H9 (cell line): Measurements from ENCODE around the gene PIP5KL1. TPM values are rescaled to one million over a fixed set of nuclear protein-coding genes. Genes with fewer than 3 reads are reported as not detected.

Source experiments
- DNase-seq: peaks from one replicate; pipeline ENCODE4 v3.0.0-alpha.2; 2017
- H2AFZ ChIP-seq: one replicate; pipeline ENCODE4 v1.6.1; 2013; ENCODE audit warnings: mild to moderate bottlenecking, low read length, control low read depth, moderate library complexity
- H2AK5ac ChIP-seq: 2 replicates; pipeline ENCODE4 v1.6.1; 2013; ENCODE audit warnings: low read length, control low read depth, mixed read lengths; ENCODE audit not compliant: insufficient read length
- H2BK120ac ChIP-seq: one replicate; pipeline ENCODE4 v1.6.1; 2013; ENCODE audit warnings: low read depth, mild to moderate bottlenecking, low read length, control low read depth, inconsistent platforms; ENCODE audit not compliant: poor library complexity, severe bottlenecking
- H2BK12ac ChIP-seq: 2 replicates; pipeline ENCODE4 v1.6.1; 2013; ENCODE audit warnings: low read length, control low read depth, mixed read lengths, low read depth; ENCODE audit not compliant: insufficient read length
- H2BK15ac ChIP-seq: 2 replicates; pipeline ENCODE4 v1.6.1; 2013; ENCODE audit warnings: low read depth, low read length, control low read depth
- H2BK20ac ChIP-seq: one replicate; pipeline ENCODE4 v1.6.1; 2013; ENCODE audit warnings: low read depth, mild to moderate bottlenecking, low read length, control low read depth, inconsistent platforms; ENCODE audit not compliant: poor library complexity, severe bottlenecking
- H2BK5ac ChIP-seq: 2 replicates; pipeline ENCODE4 v1.6.1; 2013; ENCODE audit warnings: low read length, control low read depth, mixed read lengths; ENCODE audit not compliant: insufficient read length
- H3K14ac ChIP-seq: 2 replicates; pipeline ENCODE4 v1.6.1; 2013; ENCODE audit warnings: low read length, control low read depth; ENCODE audit not compliant: insufficient read depth
- H3K18ac ChIP-seq: 2 replicates; pipeline ENCODE4 v1.6.1; 2013; ENCODE audit warnings: low read depth, mild to moderate bottlenecking, mixed read lengths, low read length, control low read depth; ENCODE audit not compliant: insufficient read length
- H3K23ac ChIP-seq: 2 replicates; pipeline ENCODE4 v1.6.1; 2013; ENCODE audit warnings: low read length, control low read depth, mixed read lengths, low read depth; ENCODE audit not compliant: insufficient read length
- H3K23me2 ChIP-seq: 2 replicates; pipeline ENCODE4 v1.6.1; 2013; ENCODE audit warnings: low read depth, mild to moderate bottlenecking, mixed read lengths, low read length, control low read depth; ENCODE audit not compliant: insufficient read length, poor library complexity, severe bottlenecking
- H3K27ac ChIP-seq: 2 replicates; pipeline ENCODE4 v1.5.1; 2013; ENCODE audit warnings: low read length, control low read depth, mixed read lengths, low read depth; ENCODE audit not compliant: insufficient read length
- H3K27me3 ChIP-seq: 2 replicates; pipeline ENCODE4 v1.6.1; 2013; ENCODE audit warnings: low read length, control low read depth, inconsistent platforms; ENCODE audit not compliant: insufficient read depth
- H3K4ac ChIP-seq: 2 replicates; pipeline ENCODE4 v1.6.1; 2013; ENCODE audit warnings: low read depth, mild to moderate bottlenecking, control low read depth, inconsistent platforms, low read length, moderate library complexity
- H3K4me1 ChIP-seq: 2 replicates; pipeline ENCODE4 v1.6.1; 2013; ENCODE audit warnings: low read length, control low read depth, inconsistent platforms; ENCODE audit not compliant: insufficient read depth
- H3K4me2 ChIP-seq: 2 replicates; pipeline ENCODE4 v1.6.1; 2013; ENCODE audit warnings: low read length, control low read depth, mixed read lengths; ENCODE audit not compliant: insufficient read length, insufficient read depth
- H3K56ac ChIP-seq: 2 replicates; pipeline ENCODE4 v1.6.1; 2013; ENCODE audit warnings: low read depth, mild to moderate bottlenecking, mixed read lengths, low read length, control low read depth; ENCODE audit not compliant: insufficient read length
- H3K79me1 ChIP-seq: 2 replicates; pipeline ENCODE4 v1.6.1; 2013; ENCODE audit warnings: low read depth, mild to moderate bottlenecking, moderate library complexity, low read length, control low read depth, inconsistent platforms; ENCODE audit not compliant: insufficient read depth, poor library complexity, severe bottlenecking
- H3K79me2 ChIP-seq: 2 replicates; pipeline ENCODE4 v1.6.1; 2013; ENCODE audit warnings: low read length, control low read depth, inconsistent platforms; ENCODE audit not compliant: insufficient read depth
- H3K9ac ChIP-seq: 2 replicates; pipeline ENCODE4 v1.6.1; 2013; ENCODE audit warnings: low read length, control low read depth, mixed read lengths; ENCODE audit not compliant: insufficient read length; ENCODE audit errors: extremely low read depth
- H3K9me3 ChIP-seq: one replicate; pipeline ENCODE4 v1.6.1; 2013; ENCODE audit warnings: low read depth, low read length, inconsistent platforms; ENCODE audit not compliant: control insufficient read depth
- H3T11ph ChIP-seq: one replicate; pipeline ENCODE4 v1.6.1; 2013; ENCODE audit warnings: mild to moderate bottlenecking, low read length, control low read depth, inconsistent platforms
- H4K20me1 ChIP-seq: one replicate; pipeline ENCODE4 v1.6.1; 2013; ENCODE audit not compliant: control insufficient read depth, insufficient read length, insufficient read depth
- H4K5ac ChIP-seq: 2 replicates; pipeline ENCODE4 v1.6.1; 2013; ENCODE audit warnings: low read depth, mild to moderate bottlenecking, mixed read lengths, low read length, control low read depth; ENCODE audit not compliant: insufficient read length
- H4K8ac ChIP-seq: replicated peaks from 2 replicates; pipeline ENCODE4 v1.6.1; 2013; ENCODE audit warnings: low read length, control low read depth, mixed read lengths, low read depth; ENCODE audit not compliant: insufficient read length
- H4K91ac ChIP-seq: 2 replicates; pipeline ENCODE4 v1.6.1; 2013; ENCODE audit warnings: low read depth, mild to moderate bottlenecking, moderate library complexity, mixed read lengths, low read length, control low read depth; ENCODE audit not compliant: insufficient read length
- H3K27ac Mint-ChIP-seq, 3 experiments: 2 replicates in 2 of 3; 3 replicates in 1 of 3; pipeline ENCODE4 v1.8.0; 2020 to 2021; ENCODE audit warnings: mixed read lengths in 3 of 3, mild to moderate bottlenecking in 1 of 3, moderate library complexity in 1 of 3
- H3K27me3 Mint-ChIP-seq: 2 replicates; pipeline ENCODE4 v1.8.0; 2021; ENCODE audit warnings: low read depth, mild to moderate bottlenecking, moderate library complexity, mixed read lengths
- H3K36me3 Mint-ChIP-seq, 3 experiments: 2 replicates in 2 of 3; 3 replicates in 1 of 3; pipeline ENCODE4 v1.8.0; 2020 to 2021; ENCODE audit warnings: low read depth in 3 of 3, mixed read lengths in 3 of 3; ENCODE audit not compliant: insufficient read depth in 1 of 3
- H3K4me1 Mint-ChIP-seq, 2 experiments: 2 replicates each; pipeline ENCODE4 v1.8.0; 2020; ENCODE audit warnings: mixed read lengths in 2 of 2
- H3K4me3 Mint-ChIP-seq, 2 experiments: 2 replicates in 1 of 2; 3 replicates in 1 of 2; pipeline ENCODE4 v1.8.0; 2020 to 2021; ENCODE audit warnings: mild to moderate bottlenecking in 2 of 2, mixed read lengths in 2 of 2, moderate library complexity in 1 of 2
- H3K9me3 Mint-ChIP-seq, 2 experiments: 2 replicates in 1 of 2; 3 replicates in 1 of 2; pipeline ENCODE4 v1.8.0; 2020; ENCODE audit warnings: mild to moderate bottlenecking in 2 of 2, mixed read lengths in 2 of 2, moderate library complexity in 1 of 2
- CTCF ChIP-seq: fragments of 200-600 bp; sonication (generic); conservative IDR thresholded peaks from 3 replicates; pipeline ENCODE4 v1.8.0; 2021; ENCODE audit warnings: antibody characterized with exemption, mild to moderate bottlenecking
- WGBS: extraction: QIAGEN DNeasy Blood & Tissue Kit; methylation state at CpG from one replicate; pipeline ENCODE4 v1.1.7; 2013; ENCODE audit warnings: missing lambda C conversion rate, low lambda C conversion rate, mixed read lengths; ENCODE audit not compliant: insufficient read length; ENCODE audit errors: extremely low coverage; 5-methylcytosine and 5-hydroxymethylcytosine counted together
- total RNA-seq: library from RNA; stranded (reverse); gene quantifications from 2 replicates; pipeline ENCODE4 v1.2.1, GENCODE V29; 2021

The PIP5KL1 gene
- total RNA-seq, 1 experiment from 2014 or later: 11.6 TPM

- no peak overlapping the region for H2AK5ac ChIP-seq
- H3K36me3 Mint-ChIP-seq: peaks cover 0 to 6% (median 0%) of the 10 kb centered on the region in 3 experiments; a peak in 3 of 7 replicates
- H3K79me2 ChIP-seq: no peaks in the 10 kb centered on the region
- no peak for TF ChIP-seq CTCF
- H3K4ac ChIP-seq: no peak overlapping the region
- H2BK12ac ChIP-seq: no peak overlapping the region
- H3K9ac ChIP-seq: no peak overlapping the region
- H3K4me1 ChIP-seq: no peaks in the 10 kb centered on the region
- H3K27me3 ChIP-seq: no peaks in the 10 kb centered on the region
- H2BK20ac ChIP-seq: no peak overlapping the region
- DNase-seq: no peak
- H2BK15ac ChIP-seq: no peak overlapping the region
- no peak overlapping the region for H3K56ac ChIP-seq
- H2BK120ac ChIP-seq: no peak overlapping the region
- no peaks in the 10 kb centered on the region for H3K79me1 ChIP-seq
- H2AFZ ChIP-seq: no peak overlapping the region
- H3K9me3 ChIP-seq: no peaks in the 10 kb centered on the region
- H3K23ac ChIP-seq: no peak overlapping the region
- no peaks in the 10 kb centered on the region for H3K9me3 Mint-ChIP-seq
- no peak overlapping the region for H3K4me2 ChIP-seq
- H3K27ac Mint-ChIP-seq: no peak overlapping the region; a peak in 2 of 7 replicates
- H3K18ac ChIP-seq: no peak overlapping the region
- H4K91ac ChIP-seq: no peak overlapping the region
- peaks cover 12% of the 10 kb centered on the region for H3K23me2 ChIP-seq
- no CpG with 5 or more reads among the region's 10 CpGs for WGBS
- H4K20me1 ChIP-seq: no peaks in the 10 kb centered on the region
- H3T11ph ChIP-seq: no peak overlapping the region
- H2BK5ac ChIP-seq: no peak overlapping the region
- H3K14ac ChIP-seq: no peak overlapping the region
- H3K4me1 Mint-ChIP-seq: peaks cover 2 to 15% of the 10 kb centered on the region in 2 experiments; a peak in 3 of 4 replicates
- H4K8ac ChIP-seq: no peak overlapping the region
- H3K4me3 Mint-ChIP-seq: peak overlapping the region in 1 of 2 experiments; percentile 17; a peak in 1 of 5 replicates
- no peak overlapping the region for H4K5ac ChIP-seq
- H3K27me3 Mint-ChIP-seq: no peaks in the 10 kb centered on the region; the same call in 1 of the 2 replicates
- H3K27ac ChIP-seq: no peak overlapping the region
These were observed 55.1 kb downstream of the PIP5KL1 start for GRCh38 chr9:127875306-127875966.
